Smooth muscle cell of the brain vasculature (primary cell): ENCODE measurements around the gene CT45A2.
"Not testable (repeated sequence)": the region's sequence is repeated elsewhere in the genome, so short reads cannot be mapped to it uniquely, and the experiment has no call there.

Experiments used
- DNase-seq: peaks from one replicate; pipeline ENCODE4 v3.0.0-alpha.2; 2012; ENCODE audit warnings: low read depth, low spot score

CT45A2 gene, protein sequence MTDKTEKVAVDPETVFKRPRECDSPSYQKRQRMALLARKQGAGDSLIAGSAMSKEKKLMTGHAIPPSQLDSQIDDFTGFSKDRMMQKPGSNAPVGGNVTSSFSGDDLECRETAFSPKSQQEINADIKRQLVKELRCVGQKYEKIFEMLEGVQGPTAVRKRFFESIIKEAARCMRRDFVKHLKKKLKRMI

DNA sequence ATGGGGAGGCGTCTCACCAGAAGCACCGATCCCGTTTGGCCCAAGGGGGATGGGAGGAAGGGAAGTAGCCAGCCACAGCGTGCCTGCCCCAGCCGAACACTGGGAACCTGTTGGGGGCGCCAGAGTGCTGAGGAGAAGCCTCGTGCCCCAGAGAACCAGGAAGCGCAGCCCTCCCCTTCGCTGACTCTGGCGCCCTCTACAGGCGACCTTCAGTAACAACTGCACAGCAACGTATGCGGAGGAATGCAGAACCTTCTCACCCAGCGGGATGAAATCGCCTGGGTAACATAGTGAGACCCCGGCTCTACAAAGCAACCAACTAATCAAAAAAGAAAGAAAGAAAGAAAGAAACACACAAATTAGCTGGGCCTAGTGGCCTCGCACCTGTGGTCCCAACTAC, at the start of gene CT45A2:
Gene CT45A2 (minus strand): TSS at position 101 of the 400 bp plus-strand sequence. CDS start 3,747 bp downstream, outside the sequence.
- not testable (repeated sequence) for DNase-seq

DNA sequence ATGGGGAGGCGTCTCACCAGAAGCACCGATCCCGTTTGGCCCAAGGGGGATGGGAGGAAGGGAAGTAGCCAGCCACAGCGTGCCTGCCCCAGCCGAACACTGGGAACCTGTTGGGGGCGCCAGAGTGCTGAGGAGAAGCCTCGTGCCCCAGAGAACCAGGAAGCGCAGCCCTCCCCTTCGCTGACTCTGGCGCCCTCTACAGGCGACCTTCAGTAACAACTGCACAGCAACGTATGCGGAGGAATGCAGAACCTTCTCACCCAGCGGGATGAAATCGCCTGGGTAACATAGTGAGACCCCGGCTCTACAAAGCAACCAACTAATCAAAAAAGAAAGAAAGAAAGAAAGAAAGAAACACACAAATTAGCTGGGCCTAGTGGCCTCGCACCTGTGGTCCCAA, 34.6 kb upstream of the CT45A2 start, which contains the start of gene CT45A8:
Gene CT45A8 (minus strand): TSS at position 101 of the 400 bp plus-strand sequence. CDS start 3,755 bp downstream, outside the sequence.
- not testable (repeated sequence) for DNase-seq

DNA sequence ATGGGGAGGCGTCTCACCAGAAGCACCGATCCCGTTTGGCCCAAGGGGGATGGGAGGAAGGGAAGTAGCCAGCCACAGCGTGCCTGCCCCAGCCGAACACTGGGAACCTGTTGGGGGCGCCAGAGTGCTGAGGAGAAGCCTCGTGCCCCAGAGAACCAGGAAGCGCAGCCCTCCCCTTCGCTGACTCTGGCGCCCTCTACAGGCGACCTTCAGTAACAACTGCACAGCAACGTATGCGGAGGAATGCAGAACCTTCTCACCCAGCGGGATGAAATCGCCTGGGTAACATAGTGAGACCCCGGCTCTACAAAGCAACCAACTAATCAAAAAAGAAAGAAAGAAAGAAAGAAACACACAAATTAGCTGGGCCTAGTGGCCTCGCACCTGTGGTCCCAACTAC, 17.4 kb upstream of the CT45A2 start, which contains the start of gene CT45A7:
Gene CT45A7 (minus strand): TSS at position 101 of the 400 bp plus-strand sequence. CDS start 3,747 bp downstream, outside the sequence.
- DNase-seq: not testable (repeated sequence)

DNA sequence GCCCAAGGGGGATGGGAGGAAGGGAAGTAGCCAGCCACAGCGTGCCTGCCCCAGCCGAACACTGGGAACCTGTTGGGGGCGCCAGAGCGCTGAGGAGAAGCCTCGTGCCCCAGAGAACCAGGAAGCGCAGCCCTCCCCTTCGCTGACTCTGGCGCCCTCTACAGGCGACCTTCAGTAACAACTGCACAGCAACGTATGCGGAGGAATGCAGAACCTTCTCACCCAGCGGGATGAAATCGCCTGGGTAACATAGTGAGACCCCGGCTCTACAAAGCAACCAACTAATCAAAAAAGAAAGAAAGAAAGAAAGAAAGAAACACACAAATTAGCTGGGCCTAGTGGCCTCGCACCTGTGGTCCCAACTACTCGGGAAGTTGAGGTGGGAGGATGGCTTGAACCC, 17.1 kb downstream of the CT45A2 start, which contains the start of gene CT45A6:
Gene CT45A6 (minus strand): TSS at position 101 of the 400 bp plus-strand sequence. CDS start 3,794 bp downstream, outside the sequence.
- DNase-seq: not testable (repeated sequence)

DNA sequence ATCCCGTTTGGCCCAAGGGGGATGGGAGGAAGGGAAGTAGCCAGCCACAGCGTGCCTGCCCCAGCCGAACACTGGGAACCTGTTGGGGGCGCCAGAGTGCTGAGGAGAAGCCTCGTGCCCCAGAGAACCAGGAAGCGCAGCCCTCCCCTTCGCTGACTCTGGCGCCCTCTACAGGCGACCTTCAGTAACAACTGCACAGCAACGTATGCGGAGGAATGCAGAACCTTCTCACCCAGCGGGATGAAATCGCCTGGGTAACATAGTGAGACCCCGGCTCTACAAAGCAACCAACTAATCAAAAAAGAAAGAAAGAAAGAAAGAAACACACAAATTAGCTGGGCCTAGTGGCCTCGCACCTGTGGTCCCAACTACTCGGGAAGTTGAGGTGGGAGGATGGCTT, 34.4 kb downstream of the CT45A2 start, which contains the start of gene CT45A5:
Gene CT45A5 (minus strand): TSS at position 101 of the 400 bp plus-strand sequence. CDS start 3,774 bp downstream, outside the sequence.
- not testable (repeated sequence) for DNase-seq

DNA sequence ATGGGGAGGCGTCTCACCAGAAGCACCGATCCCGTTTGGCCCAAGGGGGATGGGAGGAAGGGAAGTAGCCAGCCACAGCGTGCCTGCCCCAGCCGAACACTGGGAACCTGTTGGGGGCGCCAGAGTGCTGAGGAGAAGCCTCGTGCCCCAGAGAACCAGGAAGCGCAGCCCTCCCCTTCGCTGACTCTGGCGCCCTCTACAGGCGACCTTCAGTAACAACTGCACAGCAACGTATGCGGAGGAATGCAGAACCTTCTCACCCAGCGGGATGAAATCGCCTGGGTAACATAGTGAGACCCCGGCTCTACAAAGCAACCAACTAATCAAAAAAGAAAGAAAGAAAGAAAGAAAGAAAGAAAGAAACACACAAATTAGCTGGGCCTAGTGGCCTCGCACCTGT, 51.7 kb downstream of the CT45A2 start, which contains the start of gene CT45A3:
Gene CT45A3 (minus strand): TSS at position 101 of the 400 bp plus-strand sequence. CDS start 3,747 bp downstream, outside the sequence.
- not testable (repeated sequence) for DNase-seq
